Cardiac ventricle fibroblast (primary cell): ENCODE results near the gene PEPD. TPM values are rescaled to one million over a fixed set of nuclear protein-coding genes. Genes with fewer than 3 reads are reported as not detected.

Experiments used
- total RNA-seq: library from RNA; depleted of rRNA; stranded (reverse); fragments of >200 nt; gene quantifications from 2 replicates; pipeline ENCODE4 v1.2.3, GENCODE V29; 2015

The PEPD gene
- total RNA-seq, result 57.2 and 79.3 TPM in 2 replicates

DNA sequence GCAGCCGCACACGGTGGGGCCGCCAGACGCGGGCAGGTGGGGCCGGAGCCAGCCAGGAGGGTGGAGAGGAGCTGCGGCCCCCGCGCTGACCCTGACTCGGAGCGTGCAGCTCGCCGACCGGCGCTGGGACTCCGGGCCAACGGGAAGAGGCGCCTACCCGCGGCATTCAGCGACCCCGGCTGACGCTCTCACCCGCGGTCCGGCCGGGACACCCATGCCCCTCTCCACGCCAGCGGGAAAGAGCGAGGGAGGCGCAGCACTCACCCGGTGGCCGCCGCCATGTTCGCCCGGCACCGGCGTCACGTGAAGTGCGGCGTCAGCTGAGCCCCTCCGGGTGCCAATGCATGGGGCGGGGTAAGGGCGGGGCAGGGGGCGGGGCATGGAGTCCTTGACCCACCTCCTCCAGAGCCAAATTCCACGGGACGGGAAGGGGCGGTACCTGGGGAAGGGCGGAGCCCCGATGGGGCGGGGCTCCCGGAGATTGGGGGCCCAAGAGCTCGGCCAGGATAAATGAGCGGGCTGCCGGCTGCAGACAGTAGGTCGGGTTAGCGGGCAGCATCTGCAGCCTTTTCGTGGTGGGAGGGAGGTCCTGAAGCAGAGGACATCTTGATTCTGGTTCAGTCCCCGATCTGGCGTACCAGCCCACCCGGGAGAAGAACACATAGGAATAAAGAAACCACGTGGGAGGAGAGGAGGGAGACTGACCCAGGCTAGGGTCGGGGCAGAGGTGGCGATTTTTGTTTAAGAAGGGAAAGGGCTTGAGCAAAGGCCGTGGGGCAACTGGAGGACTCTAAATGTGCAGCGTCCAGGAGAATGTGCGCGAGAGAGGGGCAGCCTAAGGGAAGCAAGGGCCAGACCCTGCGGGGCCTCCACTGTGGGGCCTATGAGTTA, at the start of gene PEPD:
TSS of gene PEPD (minus strand) at position 312 of the 891 bp plus-strand sequence. CDS start at position 281, 31 bp downstream.

DNA sequence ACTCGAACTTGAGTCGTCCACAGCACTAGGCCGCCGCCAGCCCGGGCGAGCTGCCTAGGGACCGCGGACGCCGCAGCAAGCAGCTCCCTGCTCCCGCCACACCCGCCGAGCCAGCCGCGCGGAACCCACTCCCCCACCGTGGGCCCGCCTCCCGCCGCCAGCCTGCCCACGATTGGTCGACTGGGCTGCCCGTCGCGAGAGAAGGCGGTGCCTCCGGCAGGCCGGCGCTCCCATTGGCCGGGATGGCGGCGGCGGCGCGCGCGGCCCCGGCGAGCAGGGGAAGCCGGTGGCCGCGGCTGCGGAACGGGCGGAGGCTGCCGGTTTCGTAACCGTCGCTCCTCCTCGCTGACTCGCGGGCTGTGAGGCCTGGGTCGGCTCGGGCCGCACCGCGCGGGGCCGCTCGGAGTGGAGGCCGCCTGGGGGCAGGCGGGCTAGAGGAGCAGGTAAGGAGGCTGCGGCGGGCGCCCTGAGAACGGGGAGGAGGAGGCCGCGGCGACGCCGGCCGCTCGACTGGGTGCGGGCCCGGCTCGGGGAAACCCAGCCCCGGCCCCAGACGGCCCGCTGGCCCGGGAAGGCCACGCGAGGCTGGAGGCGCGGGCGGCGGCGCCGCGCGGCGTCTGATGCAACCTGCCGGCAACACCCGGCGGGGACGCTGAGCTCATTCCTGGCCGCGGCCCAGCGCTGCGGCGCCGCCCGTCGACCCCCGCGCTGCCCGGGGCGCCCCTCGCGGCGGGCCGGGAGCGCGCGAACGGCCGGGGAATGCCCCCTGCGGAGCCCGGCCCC, 147.9 kb downstream of the PEPD start, which contains the start of gene CEBPG:
TSS of gene CEBPG (plus strand) at position 257 of the 783 bp plus-strand sequence. CDS start 5,531 bp downstream, outside the sequence.

Other genes starting within 250 kb of the PEPD start
- 5.7 and 8.1 TPM in 2 replicates for gene CEBPA, start 219.3 kb downstream of the PEPD start, total RNA-seq
- gene CEBPG, start 148.1 kb downstream of the PEPD start, total RNA-seq, result 10.5 and 14.8 TPM in 2 replicates
- not detected in 2 replicates for gene CHST8, start 100.2 kb upstream of the PEPD start, total RNA-seq